Mucosa of stomach (tissue), 1 donor: ENCODE measurements around the gene IL6R.

ENCODE experiments used
- H3K27me3 ChIP-seq: one replicate; pipeline ENCODE4 v1.7.0; 2013; ENCODE audit warnings: mild to moderate bottlenecking, low read length; ENCODE audit not compliant: control insufficient read depth, insufficient read depth
- H3K36me3 ChIP-seq: one replicate; pipeline ENCODE4 v1.7.0; 2013; ENCODE audit warnings: low read length; ENCODE audit not compliant: control insufficient read depth, insufficient read depth
- H3K4me1 ChIP-seq: one replicate; pipeline ENCODE4 v1.7.0; 2013; ENCODE audit warnings: mild to moderate bottlenecking, low read length; ENCODE audit not compliant: control insufficient read depth, insufficient read depth
- H3K4me3 ChIP-seq: one replicate; pipeline ENCODE4 v1.7.0; 2013; ENCODE audit warnings: low read length
- H3K9ac ChIP-seq: one replicate; pipeline ENCODE4 v1.7.0; 2013; ENCODE audit warnings: mild to moderate bottlenecking, low read length, moderate library complexity
- H3K9me3 ChIP-seq: one replicate; pipeline ENCODE4 v1.7.0; 2013; ENCODE audit warnings: mild to moderate bottlenecking, low read length, moderate library complexity; ENCODE audit not compliant: control insufficient read depth
- donor health status: Pancreatic carcinoma.

Gene IL6R

GRCh38 chr1:154446292-154446691 is 41.1 kb downstream of the IL6R start:
- Histone ChIP-seq H3K4me3 (no peak overlapping the region), H3K9me3 (no peaks in the 10 kb centered on the region), H3K27me3 (no peaks in the 10 kb centered on the region), H3K36me3 (peaks cover 6% of the 10 kb centered on the region), H3K4me1 (no peaks in the 10 kb centered on the region), H3K9ac (no peak overlapping the region)

GRCh38 chr1:154446789-154447188 is 41.6 kb downstream of the IL6R start:
- Histone ChIP-seq H3K36me3 (peaks cover 6% of the 10 kb centered on the region), H3K4me1 (no peaks in the 10 kb centered on the region)

GRCh38 chr1:154448331-154448811 is 43.2 kb downstream of the IL6R start:
- no peak overlapping the region for H3K4me3 ChIP-seq
- H3K9ac ChIP-seq = no peak overlapping the region
- H3K4me1 ChIP-seq = no peaks in the 10 kb centered on the region
- H3K36me3 ChIP-seq = peaks cover 11% of the 10 kb centered on the region
- no peaks in the 10 kb centered on the region for H3K27me3 ChIP-seq
- no peaks in the 10 kb centered on the region for H3K9me3 ChIP-seq

More at GRCh38 chr1:154446789-154447188, 41.6 kb downstream of the IL6R start:
- no peak overlapping the region for H3K4me3 ChIP-seq
- no peaks in the 10 kb centered on the region for H3K27me3 ChIP-seq
- H3K9me3 ChIP-seq = no peaks in the 10 kb centered on the region
- H3K9ac ChIP-seq = no peak overlapping the region

- no peak overlapping the region for H3K9ac ChIP-seq
- H3K4me3 ChIP-seq = no peak overlapping the region
- peaks cover 11% of the 10 kb centered on the region for H3K36me3 ChIP-seq
- no peaks in the 10 kb centered on the region for H3K4me1 ChIP-seq
- H3K27me3 ChIP-seq = no peaks in the 10 kb centered on the region
- H3K9me3 ChIP-seq = no peaks in the 10 kb centered on the region
Observed at GRCh38 chr1:154453161-154453560, 48.0 kb downstream of the IL6R start.

- Histone ChIP-seq H3K9me3 (no peaks in the 10 kb centered on the region), H3K36me3 (peaks cover 11% of the 10 kb centered on the region), H3K4me3 (no peak overlapping the region), H3K4me1 (no peaks in the 10 kb centered on the region), H3K9ac (no peak overlapping the region), H3K27me3 (no peaks in the 10 kb centered on the region)
Observed at GRCh38 chr1:154453574-154454352, 48.6 kb downstream of the IL6R start.

- Histone ChIP-seq H3K4me1 (no peaks in the 10 kb centered on the region), H3K4me3 (no peak overlapping the region), H3K27me3 (no peaks in the 10 kb centered on the region), H3K36me3 (peaks cover 11% of the 10 kb centered on the region), H3K9ac (no peak overlapping the region), H3K9me3 (no peaks in the 10 kb centered on the region)
Observed at GRCh38 chr1:154454386-154455120, 49.4 kb downstream of the IL6R start.

- no peaks in the 10 kb centered on the region for H3K9me3 ChIP-seq
- no peak overlapping the region for H3K4me3 ChIP-seq
- no peak overlapping the region for H3K9ac ChIP-seq
- H3K27me3 ChIP-seq = no peaks in the 10 kb centered on the region
- peaks cover 4% of the 10 kb centered on the region for H3K36me3 ChIP-seq
- no peaks in the 10 kb centered on the region for H3K4me1 ChIP-seq
Observed at GRCh38 chr1:154456631-154457030, 51.5 kb downstream of the IL6R start.

- peaks cover 5% of the 10 kb centered on the region for H3K4me1 ChIP-seq
- no peak overlapping the region for H3K4me3 ChIP-seq
- no peaks in the 10 kb centered on the region for H3K9me3 ChIP-seq
- H3K36me3 ChIP-seq = no peaks in the 10 kb centered on the region
- no peaks in the 10 kb centered on the region for H3K27me3 ChIP-seq
- H3K9ac ChIP-seq = no peak overlapping the region
Observed at GRCh38 chr1:154459080-154459479, 53.9 kb downstream of the IL6R start.

GRCh38 chr1:154460695-154461260 is 55.6 kb downstream of the IL6R start:
- Histone ChIP-seq H3K9ac (no peak overlapping the region), H3K4me3 (no peak overlapping the region), H3K4me1 (peaks cover 18% of the 10 kb centered on the region), H3K36me3 (no peaks in the 10 kb centered on the region), H3K27me3 (no peaks in the 10 kb centered on the region), H3K9me3 (no peaks in the 10 kb centered on the region)

GRCh38 chr1:154463512-154463990 is 58.4 kb downstream of the IL6R start:
- Histone ChIP-seq H3K4me3 (no peak overlapping the region), H3K9ac (no peak overlapping the region), H3K27me3 (no peaks in the 10 kb centered on the region), H3K36me3 (peaks cover 4% of the 10 kb centered on the region), H3K4me1 (peaks cover 23% of the 10 kb centered on the region), H3K9me3 (no peaks in the 10 kb centered on the region)

- H3K9ac ChIP-seq = no peak overlapping the region
- H3K36me3 ChIP-seq = peaks cover 4% of the 10 kb centered on the region
- no peak overlapping the region for H3K4me3 ChIP-seq
- H3K27me3 ChIP-seq = no peaks in the 10 kb centered on the region
- peaks cover 28% of the 10 kb centered on the region for H3K4me1 ChIP-seq
- H3K9me3 ChIP-seq = no peaks in the 10 kb centered on the region
Observed at GRCh38 chr1:154465621-154466195, 60.6 kb downstream of the IL6R start.

- H3K36me3 ChIP-seq = peaks cover 4% of the 10 kb centered on the region
- no peaks in the 10 kb centered on the region for H3K27me3 ChIP-seq
- H3K4me1 ChIP-seq = peaks cover 28% of the 10 kb centered on the region
- no peak overlapping the region for H3K4me3 ChIP-seq
- H3K9ac ChIP-seq = no peak overlapping the region
- H3K9me3 ChIP-seq = no peaks in the 10 kb centered on the region
Observed at GRCh38 chr1:154466206-154466605, 61.1 kb downstream of the IL6R start.
